Hematopoietic multipotent progenitor cell treated with erythropoietin and hydrocortisone succinate and interleukin-3 and kit ligand, for 17 days (in vitro differentiated cells): ENCODE measurements around the gene SEMA3C.

Experiments used
- DNase-seq: peaks from one replicate; pipeline ENCODE4 v3.0.0-alpha.2; 2015; ENCODE audit warnings: low spot score

SEMA3C gene

DNA sequence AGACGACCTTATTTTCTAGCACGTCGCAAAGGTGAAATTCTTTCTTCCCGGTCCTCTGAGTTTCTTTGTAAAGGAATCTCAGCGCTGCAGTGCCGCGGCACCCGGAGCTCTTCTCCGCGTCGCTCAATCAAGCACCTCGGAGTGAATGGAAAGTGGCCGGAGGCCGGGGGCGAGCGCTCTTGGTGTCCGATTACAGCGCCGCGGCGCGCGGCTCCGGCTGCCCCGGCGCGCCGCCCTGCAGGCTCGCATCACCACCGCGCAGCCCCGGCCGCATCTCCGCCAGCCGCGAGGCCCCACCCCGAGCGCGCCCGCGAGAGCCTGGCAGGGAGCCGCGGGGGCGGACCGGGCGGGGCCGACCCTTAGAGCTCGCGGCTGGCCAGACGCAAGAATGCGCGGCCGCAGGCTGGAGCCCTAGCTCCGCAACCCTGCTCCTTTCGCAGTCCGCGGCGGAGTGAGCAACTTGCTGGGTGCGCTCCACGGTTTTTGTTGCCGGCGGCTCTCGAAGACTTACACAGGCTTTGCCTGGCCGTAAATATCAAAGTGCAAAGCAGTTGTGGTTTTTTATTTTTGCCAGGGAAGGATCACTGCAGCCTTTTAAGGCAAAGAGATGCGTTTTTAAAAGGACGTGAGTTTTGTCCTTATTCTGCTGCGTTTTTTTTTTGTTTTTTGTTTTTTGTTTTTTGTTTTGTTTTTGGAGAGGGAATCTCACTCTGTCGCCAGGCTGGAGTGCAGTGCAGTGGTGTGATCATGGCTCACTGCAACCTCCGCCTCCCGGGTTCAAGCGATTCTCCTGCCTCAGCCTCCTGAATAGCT lies at the start of gene SEMA3C:
Gene SEMA3C, minus strand, starts transcription at position 143 of the 813 bp plus-strand sequence. CDS start 2,270 bp downstream, outside the sequence.
- no peak for DNase-seq

DNA sequence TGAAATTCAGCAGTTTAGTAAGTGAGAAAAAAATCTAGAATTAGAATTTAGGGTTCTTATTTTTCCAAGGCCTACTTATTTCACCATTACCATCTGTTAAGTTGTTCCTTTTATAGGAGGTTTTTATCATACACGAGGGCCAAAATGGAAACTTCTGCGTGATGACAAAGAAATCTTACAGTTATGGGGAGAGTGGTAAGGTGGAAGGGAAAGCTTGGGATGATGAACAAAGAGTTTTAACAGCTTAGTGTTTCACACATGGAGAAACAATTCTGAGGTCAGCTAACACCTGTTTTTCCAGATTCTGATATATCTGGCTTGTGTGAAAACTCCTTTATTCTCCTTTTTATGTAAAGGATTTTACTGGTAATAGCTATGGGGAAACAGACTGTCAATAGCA lies 49.8 kb upstream of the SEMA3C start:
- no peak for DNase-seq

DNA sequence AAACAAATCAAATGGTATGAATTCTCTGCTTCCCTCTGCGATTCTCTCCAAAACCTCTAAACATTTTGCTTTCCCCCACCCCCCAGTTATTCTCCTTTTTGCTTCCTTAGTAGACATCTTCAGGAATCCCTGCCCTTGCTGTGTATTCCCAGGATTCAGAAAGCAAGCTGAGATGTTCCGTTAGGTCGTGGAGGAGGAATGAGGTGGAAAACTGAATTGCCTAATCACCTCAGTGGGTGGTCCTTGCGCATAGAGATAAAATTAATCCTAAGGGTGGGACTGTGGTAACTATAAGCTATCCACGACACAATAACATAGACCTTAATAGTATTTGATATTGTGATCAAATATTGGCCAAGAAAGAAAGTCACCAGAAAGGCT lies 49.1 kb upstream of the SEMA3C start:
- no peak for DNase-seq

- no peak for DNase-seq
These were observed 48.4 kb upstream of the SEMA3C start for GRCh38 chr7:80967071-80967916.

DNA sequence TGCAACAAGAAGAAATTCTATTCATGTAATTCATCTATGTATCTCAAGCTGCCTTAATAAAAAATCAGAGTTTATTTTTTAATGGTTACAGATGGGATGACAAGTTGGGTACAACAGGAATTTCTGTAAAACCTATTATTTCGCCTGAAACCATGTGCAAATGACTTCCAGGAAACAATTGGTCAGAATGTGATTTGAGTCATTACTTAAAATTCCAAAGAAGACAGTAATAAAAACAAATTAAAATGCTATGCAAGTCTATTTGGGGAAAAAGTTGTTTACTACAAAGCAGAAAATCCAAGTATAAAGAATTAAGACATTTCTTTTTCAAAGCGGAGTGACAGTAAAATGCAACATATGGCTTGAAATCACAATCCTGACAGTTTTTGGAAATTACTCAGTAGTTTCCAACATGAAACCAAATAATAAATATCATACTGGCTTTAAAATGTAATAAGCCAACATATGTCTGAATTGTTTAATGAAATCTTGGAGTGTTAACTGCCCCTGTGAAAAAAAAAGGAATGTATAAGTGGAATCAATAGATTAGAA lies 41.5 kb upstream of the SEMA3C start:
- DNase-seq = no peak

GRCh38 chr7:80957226-80957777 lies 38.5 kb upstream of the SEMA3C start:
- DNase-seq = no peak

DNA sequence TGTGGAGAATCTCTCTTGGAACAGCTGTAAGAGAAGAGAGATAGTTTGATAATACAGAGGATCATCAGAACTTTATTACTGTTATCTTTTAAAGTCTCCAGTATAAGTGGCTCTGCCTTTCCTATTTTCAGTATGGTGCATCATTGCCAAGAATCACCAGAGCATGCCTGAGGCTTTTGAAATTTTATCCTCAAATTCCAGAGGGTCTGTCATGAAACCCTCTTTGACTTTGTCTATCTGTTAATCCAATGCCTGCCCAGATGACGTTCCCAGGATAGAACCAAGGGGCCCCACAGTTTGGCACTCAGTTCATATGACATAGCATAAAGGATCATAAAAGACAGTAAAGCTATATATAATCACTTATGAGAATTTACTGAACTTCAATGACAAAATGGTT lies 35.3 kb upstream of the SEMA3C start:
- no peak for DNase-seq

DNA sequence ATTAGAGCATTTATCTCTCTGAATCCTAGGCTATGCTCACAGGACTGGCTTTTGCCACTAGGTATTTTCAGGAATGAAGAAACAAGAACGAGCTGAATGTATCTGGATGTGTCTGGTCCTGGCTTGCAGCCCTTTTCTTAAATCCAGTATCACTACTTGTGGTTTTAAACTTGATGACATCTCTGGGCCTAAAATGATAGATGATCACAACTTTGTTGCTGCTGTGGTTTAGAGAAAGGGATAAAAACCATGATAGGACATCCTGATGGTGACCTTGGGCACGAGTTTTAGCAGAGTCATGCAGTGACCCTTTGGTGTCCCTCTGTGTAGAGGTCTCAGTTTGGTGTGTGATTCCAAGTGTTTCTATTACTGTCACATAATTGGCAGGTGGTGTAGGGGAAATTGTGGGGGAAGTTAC lies 31.7 kb upstream of the SEMA3C start:
- no peak for DNase-seq

- DNase-seq = no peak
These were observed 30.6 kb upstream of the SEMA3C start for GRCh38 chr7:80949449-80949848.

GRCh38 chr7:80946858-80947257 lies 28.0 kb upstream of the SEMA3C start:
- no peak for DNase-seq

GRCh38 chr7:80945976-80946375 lies 27.1 kb upstream of the SEMA3C start:
- DNase-seq = no peak

GRCh38 chr7:80943342-80943741 lies 24.5 kb upstream of the SEMA3C start:
- DNase-seq = no peak

DNA sequence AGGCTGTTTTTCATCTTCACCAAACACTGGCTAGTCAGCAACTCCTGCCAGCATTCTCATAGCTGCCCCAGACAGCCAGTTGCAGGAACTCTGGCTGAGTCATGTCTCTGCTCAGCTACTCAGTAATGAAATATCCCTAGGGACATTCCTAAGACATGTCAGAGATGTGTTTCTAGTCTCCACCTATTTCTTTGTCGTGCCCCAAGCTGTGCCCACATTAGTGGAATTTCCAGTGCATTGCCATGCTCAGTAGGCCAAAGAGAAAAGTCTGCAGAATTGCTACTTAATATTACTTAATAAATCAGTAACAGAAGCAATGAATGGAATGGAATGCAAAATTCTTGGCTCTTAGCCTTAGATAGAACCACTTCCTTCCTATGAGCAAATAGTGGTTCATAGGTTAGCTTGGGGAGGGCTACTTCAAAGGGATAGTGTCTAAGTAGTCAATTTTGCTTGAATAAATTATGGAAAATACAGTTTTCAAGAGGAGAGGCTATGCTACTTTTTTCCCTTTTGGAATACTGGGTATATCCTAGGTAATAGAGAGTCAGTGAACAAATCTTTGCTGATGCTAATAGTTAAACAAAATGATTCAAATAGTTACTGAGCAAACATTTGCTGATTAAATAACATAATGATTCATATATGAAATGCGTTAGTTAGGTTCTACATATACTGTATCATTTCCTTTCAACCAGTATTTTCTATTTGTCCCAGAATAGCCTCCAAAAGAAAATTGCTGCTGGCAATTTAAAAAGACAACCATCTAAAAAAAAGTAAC lies 23.6 kb upstream of the SEMA3C start:
- no peak for DNase-seq

DNA sequence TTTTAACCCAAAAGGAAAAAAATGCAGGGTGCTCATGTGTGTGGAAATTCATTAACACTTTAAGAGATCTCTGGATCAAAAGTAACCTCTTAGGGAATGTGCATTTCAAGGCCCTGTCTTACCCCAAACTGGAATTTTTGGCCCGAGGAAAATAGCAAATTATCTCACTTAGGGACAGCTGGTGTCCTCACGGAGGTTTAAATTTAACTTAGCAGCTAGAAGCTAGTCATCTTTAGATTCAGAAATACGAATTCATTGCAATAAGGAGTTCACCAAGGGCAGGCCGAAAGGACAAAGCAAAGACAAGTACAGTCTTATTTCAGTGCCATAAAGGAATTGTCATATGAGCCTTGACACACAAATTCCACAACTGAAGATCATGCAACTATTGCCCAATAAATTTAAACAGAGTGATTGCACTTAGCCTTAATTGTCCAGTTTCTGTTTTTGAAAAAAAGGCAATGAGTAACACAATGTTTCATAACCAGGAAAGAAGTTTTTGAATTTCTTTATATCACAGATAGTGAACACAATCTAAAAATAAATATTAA lies 22.4 kb upstream of the SEMA3C start:
- DNase-seq = no peak

DNA sequence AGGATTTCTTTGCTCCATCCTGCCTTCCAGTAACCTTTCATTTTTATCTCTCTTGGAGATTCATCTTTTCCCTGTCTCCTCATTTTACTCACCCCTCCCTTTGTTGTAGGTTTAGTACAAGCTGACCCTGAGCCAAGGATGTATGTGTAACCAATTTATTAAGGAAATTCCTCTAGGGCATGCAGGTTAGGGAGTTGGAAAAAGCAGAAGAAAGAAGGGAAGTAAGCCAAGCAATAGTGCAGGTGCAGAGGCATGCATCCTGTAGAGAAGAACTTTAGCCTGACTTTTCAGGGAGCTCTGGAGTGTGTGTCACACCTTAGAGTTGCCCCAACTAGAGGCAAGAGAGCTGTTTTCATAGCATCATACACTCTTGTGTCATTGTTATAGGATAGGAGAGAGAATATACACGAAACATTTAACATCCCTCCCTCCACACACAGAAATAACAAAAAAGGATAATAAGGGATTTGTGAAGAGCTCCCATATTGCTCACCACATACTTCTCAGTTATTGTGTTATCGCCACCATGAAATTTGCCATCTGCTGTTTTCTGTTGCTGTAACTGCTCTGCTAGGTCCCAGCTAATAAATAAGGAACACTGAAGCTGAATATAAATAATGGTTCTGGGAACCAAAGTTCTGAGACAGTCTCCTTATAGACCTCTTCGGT lies 21.8 kb upstream of the SEMA3C start:
- no peak for DNase-seq

- DNase-seq = no peak
These were observed 18.5 kb upstream of the SEMA3C start for GRCh38 chr7:80937336-80937735.

DNA sequence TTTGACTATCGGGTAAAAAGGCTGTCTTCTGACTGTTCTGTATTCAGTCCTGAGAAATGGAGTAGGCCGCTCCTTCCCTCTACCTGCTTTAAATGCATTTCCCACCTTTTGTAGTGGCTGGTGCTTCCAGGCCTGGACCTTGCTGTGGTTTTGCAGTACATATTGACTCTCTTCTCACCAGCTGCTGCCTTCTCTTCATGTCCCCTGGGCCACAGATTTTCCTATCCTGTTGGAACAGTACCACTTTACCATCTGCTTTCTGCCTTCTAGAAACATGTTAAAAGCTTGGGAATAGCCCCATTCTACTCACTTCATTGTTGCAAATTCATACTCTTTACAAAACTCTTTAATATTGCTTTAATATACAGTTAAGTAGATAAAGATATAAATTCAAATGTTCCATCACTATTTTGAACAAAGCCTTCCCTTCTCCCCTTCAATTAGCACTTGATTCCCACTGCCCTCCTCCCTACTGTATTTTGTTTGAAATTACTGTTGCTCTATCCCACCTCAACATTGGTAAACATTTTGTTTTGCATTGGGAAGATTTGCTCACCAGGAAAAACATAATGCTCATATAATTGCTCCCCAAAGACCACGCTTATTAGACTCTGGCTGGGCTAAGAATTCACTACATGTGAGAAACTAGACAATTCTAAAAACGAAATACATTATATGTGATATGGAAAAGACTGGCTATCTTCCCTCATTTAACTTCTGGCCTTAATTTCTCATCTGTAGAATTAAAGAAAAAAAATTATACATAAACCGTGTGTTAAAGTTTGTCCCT lies 17.3 kb upstream of the SEMA3C start:
- DNase-seq = no peak

GRCh38 chr7:80934321-80934720 lies 15.5 kb upstream of the SEMA3C start:
- DNase-seq = no peak

DNA sequence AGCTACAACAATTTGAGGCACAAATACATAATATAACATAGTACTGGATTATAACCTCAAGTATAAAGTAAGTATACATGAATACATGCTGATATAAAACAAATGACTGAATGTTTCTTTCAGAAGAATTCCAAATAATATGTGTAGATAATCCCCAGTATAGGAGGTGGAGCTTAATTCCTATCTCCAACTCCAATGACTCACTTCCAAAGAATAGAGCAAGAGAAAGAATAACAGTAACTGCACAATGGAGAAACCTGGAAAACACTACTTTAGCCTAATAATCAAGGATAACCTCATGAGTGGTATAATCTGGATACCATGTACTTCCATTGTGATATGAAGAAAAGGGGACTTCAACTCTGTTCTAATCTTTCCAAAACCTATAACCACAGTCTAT lies 13.7 kb upstream of the SEMA3C start:
- DNase-seq = no peak

GRCh38 chr7:80929619-80930018 lies 10.8 kb upstream of the SEMA3C start:
- DNase-seq = no peak
